Right kidney (tissue), 1 donor: ENCODE data around the gene ZNF839.
"Not testable (repeated sequence)": the region's sequence is repeated elsewhere in the genome, so short reads cannot be mapped to it uniquely, and the experiment has no call there.

Source experiments
- DNase-seq: peaks from one replicate; pipeline ENCODE4 v3.0.0-alpha.2; 2016

Gene ZNF839

DNA sequence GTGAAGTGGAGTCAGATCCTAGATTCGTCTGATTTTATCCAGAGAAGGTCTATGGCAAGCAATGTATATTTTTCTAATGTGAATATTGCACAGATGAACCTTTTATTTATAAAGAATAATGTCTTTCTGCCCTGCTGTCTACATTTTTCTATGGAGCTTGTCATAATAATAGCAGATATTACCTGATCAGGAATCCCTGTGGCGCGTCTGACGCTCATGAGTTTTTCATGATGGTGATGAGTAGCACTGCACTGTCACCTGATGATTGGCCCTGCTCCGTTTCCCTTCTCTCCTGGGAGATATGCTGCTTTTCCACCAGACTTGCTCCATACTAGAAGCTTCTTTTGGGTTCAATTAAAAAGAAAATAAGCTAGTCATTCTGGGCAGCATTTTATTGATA, 22.7 kb downstream of the ZNF839 start:
- DNase-seq = no peak

- no peak for DNase-seq
Measured at GRCh38 chr14:102344084-102344483, 24.5 kb downstream of the ZNF839 start.

DNA sequence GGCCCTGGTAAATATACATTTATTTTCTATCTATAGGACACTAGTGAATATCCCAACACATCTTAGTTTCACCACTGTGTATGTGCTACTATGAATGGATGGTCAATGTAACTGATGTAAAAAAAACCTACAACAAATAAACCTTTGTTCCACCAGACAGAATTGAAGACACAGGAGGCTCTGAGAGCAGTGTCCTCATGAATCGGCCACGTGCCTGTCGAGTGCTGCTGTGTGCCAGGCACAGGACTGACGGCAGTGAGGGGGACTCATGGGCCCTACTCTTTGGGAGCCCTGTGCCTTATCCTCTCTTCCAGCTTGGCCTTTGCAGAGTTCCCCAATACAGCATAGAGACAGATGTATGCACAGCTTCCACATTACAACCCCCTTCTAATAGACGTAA, 24.9 kb downstream of the ZNF839 start:
- DNase-seq = no peak

DNA sequence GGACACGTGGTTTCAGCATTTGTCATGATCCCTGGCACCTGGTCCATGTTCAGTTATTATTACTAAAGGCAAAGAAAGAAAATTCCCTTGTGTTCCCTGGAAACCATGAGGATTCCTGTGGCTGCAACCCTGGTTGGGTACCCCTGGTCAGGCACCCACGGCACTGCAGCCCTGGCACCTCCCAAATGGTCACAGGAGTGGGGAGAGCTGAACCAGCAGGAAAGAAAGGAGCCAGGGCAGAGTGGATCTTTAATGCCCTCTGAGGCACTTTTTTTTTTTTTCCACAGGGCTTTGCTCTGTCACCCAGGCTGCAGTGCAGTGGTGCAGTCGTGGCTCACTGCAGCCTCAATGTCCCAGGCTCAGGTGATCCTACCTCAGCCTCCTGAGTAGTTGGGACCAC, 25.7 kb downstream of the ZNF839 start:
- DNase-seq = no peak

DNA sequence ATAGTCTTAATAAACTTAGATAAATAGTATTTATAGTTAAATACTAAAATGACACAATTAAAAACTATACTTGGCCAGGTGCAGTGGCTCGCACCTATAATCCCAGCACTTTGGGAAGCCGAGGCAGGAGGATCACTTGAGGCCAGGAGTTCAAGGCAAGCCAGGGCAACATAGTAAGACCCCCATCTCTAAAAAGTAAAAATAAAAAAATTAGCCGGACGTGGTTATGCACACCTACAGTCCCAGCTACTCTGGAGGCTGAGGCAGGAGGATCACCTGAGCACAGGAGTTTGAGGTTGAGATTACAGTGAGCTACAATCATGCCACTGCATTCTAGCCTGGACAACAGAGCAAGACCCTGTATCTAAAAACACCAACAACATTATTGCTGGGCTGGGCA, 27.1 kb downstream of the ZNF839 start:
- DNase-seq = no peak

DNA sequence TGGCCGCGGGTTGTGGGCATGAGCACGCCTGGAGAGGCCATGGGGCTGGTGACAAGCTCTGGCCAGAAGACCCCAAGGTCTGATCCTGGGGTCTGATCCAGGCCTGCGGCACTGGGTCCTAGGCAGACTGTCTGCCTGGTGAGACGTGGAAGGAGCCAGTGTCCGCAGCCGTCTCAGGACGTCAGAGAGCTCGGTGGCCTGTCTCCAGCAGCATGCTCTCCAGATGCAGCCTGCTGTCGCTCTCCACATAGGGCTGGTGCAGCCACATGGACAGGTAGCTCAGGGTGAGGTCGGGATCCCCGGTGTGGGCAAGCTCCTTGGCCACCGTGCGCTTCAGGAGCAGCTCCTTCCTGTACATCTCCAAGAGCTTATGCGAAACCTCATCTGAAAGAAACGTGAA, 28.8 kb downstream of the ZNF839 start:
- DNase-seq = no peak

GRCh38 chr14:102351023-102351422, 31.5 kb downstream of the ZNF839 start:
- DNase-seq = no peak

GRCh38 chr14:102351593-102351992, 32.0 kb downstream of the ZNF839 start:
- not testable (repeated sequence) for DNase-seq

DNA sequence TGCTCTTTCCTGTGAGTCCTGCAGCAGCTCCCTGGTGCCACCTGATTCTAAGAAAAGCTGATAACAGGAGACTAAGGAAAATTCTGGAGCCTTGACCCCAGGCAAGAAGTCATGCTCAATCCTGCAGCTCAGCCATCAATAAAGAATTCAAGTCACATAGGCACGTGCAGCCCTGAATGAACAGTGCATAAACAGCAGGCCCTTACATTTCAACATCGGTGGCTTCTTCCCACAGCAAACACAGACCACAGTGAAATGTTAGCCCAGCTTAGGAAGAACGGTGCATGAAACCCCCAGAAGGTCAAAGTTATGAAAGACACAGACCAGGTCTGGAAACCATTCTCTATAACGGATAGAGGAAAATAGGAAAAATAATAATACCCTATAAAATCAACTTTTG, 32.7 kb downstream of the ZNF839 start:
- no peak for DNase-seq

DNA sequence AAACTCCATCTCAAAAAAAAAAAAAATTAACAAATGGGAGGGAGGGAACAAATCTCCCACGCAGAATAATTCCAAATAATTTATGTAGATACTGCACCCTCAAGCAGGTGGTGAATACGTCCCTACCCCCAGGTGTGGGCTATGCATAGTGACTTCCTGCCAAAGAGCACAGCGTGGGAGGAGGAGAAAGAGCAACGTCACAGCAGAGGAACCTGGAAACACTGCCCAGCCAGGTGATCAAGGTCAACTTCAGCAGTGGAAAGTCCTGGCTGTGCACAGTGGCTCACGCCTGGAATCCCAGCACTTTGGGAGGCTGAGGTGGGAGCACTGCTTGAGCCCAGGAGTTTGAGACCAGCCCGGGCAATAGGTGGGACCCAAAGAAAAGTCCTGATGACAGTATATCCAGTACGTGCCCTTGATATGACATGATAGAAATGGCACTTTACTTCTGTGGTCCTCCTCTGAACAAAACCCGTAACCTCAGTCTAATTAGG, 33.6 kb downstream of the ZNF839 start:
- DNase-seq = no peak

- no peak for DNase-seq
Measured at GRCh38 chr14:102356280-102356679, 36.7 kb downstream of the ZNF839 start.

GRCh38 chr14:102359341-102359740, 39.8 kb downstream of the ZNF839 start:
- DNase-seq = no peak

GRCh38 chr14:102360388-102360787, 40.8 kb downstream of the ZNF839 start:
- DNase-seq = no peak

GRCh38 chr14:102362084-102362483, 42.5 kb downstream of the ZNF839 start:
- no peak for DNase-seq

- DNase-seq = peak; percentile 86
Measured at GRCh38 chr14:102362545-102363181, 43.1 kb downstream of the ZNF839 start, which contains the start of the genes CINP and TECPR2. TSS of gene CINP (minus strand) at chr14:102362890. CDS start at chr14:102362851, 39 bp downstream. TSS of gene TECPR2 (plus strand) at chr14:102362941. CDS start at chr14:102376722, 13,781 bp downstream.

- DNase-seq = peak; percentile 70
Measured at GRCh38 chr14:102363182-102363943, 43.8 kb downstream of the ZNF839 start.

GRCh38 chr14:102370305-102370809, 50.8 kb downstream of the ZNF839 start:
- DNase-seq = no peak

DNA sequence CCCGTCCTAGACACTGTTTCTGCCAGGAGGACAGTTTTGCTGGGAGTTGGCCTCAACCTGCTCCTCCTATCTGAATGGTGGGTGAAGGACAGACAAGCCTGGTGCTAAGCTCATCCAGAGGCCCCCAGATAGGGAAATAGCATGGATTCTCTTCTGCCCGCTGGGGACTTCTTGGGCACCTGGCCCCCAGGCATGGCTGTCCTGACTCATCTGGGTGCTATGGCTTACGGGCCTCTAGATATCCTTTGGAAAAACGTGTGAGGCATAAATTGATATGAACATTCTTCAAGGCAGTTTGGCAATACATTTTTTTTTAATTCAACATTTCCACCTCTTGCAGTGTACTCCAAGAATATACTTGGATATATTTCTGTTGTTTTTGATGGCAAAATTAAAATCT, 51.8 kb downstream of the ZNF839 start:
- DNase-seq = no peak

DNA sequence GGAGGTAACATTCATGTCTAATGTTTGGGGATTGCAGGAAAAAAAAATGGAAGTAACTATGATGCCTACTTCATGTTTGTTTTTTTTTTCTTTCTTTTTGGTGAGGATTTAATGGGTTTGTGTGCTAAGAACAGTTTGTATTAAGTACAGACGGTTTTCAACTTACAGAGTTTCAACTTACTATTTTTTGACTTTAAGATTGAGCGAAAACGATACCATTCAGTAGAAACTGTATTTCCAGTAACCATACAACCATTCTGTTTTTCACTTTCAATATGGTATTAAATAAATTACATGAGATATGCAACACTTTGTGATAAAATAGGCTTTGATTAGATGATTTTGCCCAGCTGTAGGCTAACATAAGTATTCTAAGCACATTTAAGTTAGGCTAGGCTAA, 53.6 kb downstream of the ZNF839 start:
- no peak for DNase-seq

DNA sequence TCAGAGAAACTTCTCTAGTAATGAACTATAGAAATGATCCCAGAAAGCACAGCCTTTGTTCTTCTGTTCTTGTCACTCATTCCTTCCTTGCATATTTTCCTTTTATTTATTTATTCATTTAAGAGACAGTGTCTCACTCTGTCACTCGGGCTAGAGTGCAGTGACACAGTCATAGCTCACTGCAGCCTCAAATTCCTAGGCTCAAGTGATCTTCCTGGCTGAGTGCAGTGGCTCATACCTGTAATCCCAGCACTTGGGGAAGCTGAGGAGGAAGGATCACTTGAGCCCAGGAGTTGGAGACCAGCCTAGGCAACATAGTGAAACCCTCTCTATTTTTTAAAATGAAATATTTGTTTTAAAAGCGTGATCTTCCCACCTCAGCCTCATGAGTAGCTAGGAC, 54.7 kb downstream of the ZNF839 start:
- no peak for DNase-seq

GRCh38 chr14:102375119-102375518, 55.6 kb downstream of the ZNF839 start:
- DNase-seq = no peak

DNA sequence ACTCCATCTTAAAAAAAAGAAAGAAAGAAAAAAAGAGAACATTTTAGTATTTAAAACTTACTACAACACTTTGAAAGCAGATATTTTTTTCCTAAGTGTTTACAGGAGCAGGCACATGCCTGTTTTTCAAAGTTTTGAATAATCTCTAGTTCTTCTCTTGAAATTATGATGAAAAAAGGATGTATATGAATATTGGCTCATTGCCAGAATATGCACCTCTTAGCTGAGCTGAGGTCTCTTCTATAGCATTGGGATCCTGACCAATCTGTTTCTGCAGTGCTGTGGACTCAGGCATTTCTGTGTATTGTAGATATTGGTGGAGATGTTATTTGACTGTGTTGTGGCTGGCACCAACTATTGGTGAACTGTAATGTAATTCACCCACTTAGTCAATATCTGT, 58.1 kb downstream of the ZNF839 start:
- DNase-seq = no peak

DNA sequence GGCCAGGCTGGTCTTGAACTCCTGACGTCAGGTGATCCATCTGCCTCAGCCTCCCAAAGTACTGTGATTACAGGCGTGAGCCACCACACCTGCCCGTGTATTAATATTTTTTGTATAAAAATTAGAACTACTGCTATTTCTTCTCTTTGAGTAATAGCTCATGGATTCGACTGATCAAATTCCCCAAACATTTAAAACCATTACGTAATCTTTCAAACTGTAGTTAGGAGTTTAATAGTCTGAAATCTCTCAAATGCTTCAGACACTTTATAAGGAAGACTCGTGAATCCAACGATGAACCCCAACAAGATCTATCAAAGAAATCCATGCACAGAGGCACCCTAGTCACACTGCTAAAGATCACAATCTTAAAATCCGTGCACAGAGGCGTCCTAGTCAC, 59.3 kb downstream of the ZNF839 start:
- DNase-seq = no peak

- no peak for DNase-seq
Measured at GRCh38 chr14:102387086-102387485, 67.5 kb downstream of the ZNF839 start.
